HL-60/S4 treated with retinoic acid at 250 ng/mL for 4 days and 3 days (cell line): ENCODE data around the gene PRTN3.
"Not testable (repeated sequence)": the region's sequence is repeated elsewhere in the genome, so short reads cannot be mapped to it uniquely, and the experiment has no call there.

Source experiments
- in situ Hi-C: fragments of 300-500 bp; cut with MboI; formaldehyde crosslinking; loops from 2 replicates; pipeline ENCODE4 v1.7.0; 2022; ENCODE audit warnings: low sequenced_read_pairs

PRTN3 gene

GRCh38 chr19:814152-815078 is 26.4 kb upstream of the PRTN3 start:
- in situ Hi-C loops = no loop called here

GRCh38 chr19:815079-815774 is 25.6 kb upstream of the PRTN3 start:
- in situ Hi-C loops = no loop called here

- in situ Hi-C loops = no loop called here
Measured at GRCh38 chr19:815775-816499, 24.9 kb upstream of the PRTN3 start.

GRCh38 chr19:816500-816857 is 24.3 kb upstream of the PRTN3 start:
- in situ Hi-C loops = no loop called here

- in situ Hi-C loops = not testable (repeated sequence)
Measured at GRCh38 chr19:820212-820611, 20.6 kb upstream of the PRTN3 start.

- in situ Hi-C loops = no loop called here
Measured at GRCh38 chr19:821231-821824, 19.5 kb upstream of the PRTN3 start.

GRCh38 chr19:821825-822503 is 18.8 kb upstream of the PRTN3 start, which contains the start of gene PLPPR3:
PLPPR3 (minus strand) TSS chr19:821955; CDS start chr19:821559, 396 bp downstream.
- in situ Hi-C loops = no loop called here

- in situ Hi-C loops = no loop called here
Measured at GRCh38 chr19:823565-824121, 17.2 kb upstream of the PRTN3 start.

GRCh38 chr19:824885-825284 is 15.9 kb upstream of the PRTN3 start:
- in situ Hi-C loops = no loop called here

- in situ Hi-C loops = no loop called here
Measured at GRCh38 chr19:825897-826644, 14.7 kb upstream of the PRTN3 start.

GRCh38 chr19:827314-827709 is 13.5 kb upstream of the PRTN3 start:
- in situ Hi-C loops = no loop called here

GRCh38 chr19:827710-828321 is 13.0 kb upstream of the PRTN3 start, which contains the start of gene AZU1:
AZU1 (plus strand) TSS chr19:827837; CDS start chr19:827847, 10 bp downstream.
- in situ Hi-C loops = no loop called here

- in situ Hi-C loops = no loop called here
Measured at GRCh38 chr19:829129-829758, 11.6 kb upstream of the PRTN3 start.

GRCh38 chr19:831407-832369 is 9.1 kb upstream of the PRTN3 start:
- in situ Hi-C loops = no loop called here

GRCh38 chr19:834216-834615 is 6.6 kb upstream of the PRTN3 start:
- in situ Hi-C loops = no loop called here

GRCh38 chr19:835210-835810 is 5.5 kb upstream of the PRTN3 start:
- in situ Hi-C loops = no loop called here

GRCh38 chr19:842802-843179 is 2.0 kb downstream of the PRTN3 start:
- in situ Hi-C loops = not testable (repeated sequence)
